ENCODE results near the gene GIGYF2. TPM values are rescaled to one million over a fixed set of nuclear protein-coding genes. Genes with fewer than 3 reads are reported as not detected.
"Not testable (repeated sequence)": the region's sequence is repeated elsewhere in the genome, so short reads cannot be mapped to it uniquely, and the experiment has no call there.

GIGYF2 gene
- polyA plus RNA-seq, 1 experiment: 34.6 TPM

- TF ChIP-seq, protein P1, sequence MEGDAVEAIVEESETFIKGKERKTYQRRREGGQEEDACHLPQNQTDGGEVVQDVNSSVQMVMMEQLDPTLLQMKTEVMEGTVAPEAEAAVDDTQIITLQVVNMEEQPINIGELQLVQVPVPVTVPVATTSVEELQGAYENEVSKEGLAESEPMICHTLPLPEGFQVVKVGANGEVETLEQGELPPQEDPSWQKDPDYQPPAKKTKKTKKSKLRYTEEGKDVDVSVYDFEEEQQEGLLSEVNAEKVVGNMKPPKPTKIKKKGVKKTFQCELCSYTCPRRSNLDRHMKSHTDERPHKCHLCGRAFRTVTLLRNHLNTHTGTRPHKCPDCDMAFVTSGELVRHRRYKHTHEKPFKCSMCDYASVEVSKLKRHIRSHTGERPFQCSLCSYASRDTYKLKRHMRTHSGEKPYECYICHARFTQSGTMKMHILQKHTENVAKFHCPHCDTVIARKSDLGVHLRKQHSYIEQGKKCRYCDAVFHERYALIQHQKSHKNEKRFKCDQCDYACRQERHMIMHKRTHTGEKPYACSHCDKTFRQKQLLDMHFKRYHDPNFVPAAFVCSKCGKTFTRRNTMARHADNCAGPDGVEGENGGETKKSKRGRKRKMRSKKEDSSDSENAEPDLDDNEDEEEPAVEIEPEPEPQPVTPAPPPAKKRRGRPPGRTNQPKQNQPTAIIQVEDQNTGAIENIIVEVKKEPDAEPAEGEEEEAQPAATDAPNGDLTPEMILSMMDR (IDR thresholded peaks at IDR 0.05; ENCODE audit: low read depth, low read length): no peak
- DNase-seq (ENCODE audit: low read depth, low spot score): no peak
- ChIA-PET CTCF (no interaction called here), POLR2A (no interaction called here)
- H3K27ac ChIP-seq (ENCODE audit: low read depth, low read length): no peak overlapping the region
- H3K9me3 ChIP-seq (ENCODE audit: control insufficient read depth, insufficient read depth, low read length): no peaks in the 10 kb centered on the region
- H3K4me3 ChIP-seq (ENCODE audit: low read depth, low read length): no peak overlapping the region
- H3K27me3 ChIP-seq (ENCODE audit: control insufficient read depth, insufficient read depth, low read length): peaks cover 9% of the 10 kb centered on the region
These were observed 21.8 kb upstream of the GIGYF2 start for GRCh38 chr2:232675381-232675780.

GRCh38 chr2:232680006-232680405 is 17.1 kb upstream of the GIGYF2 start:
- Histone ChIP-seq H3K27ac (ENCODE audit: low read depth, low read length) (no peak overlapping the region), H3K9me3 (ENCODE audit: control insufficient read depth, insufficient read depth, low read length) (no peaks in the 10 kb centered on the region), H3K27me3 (ENCODE audit: control insufficient read depth, insufficient read depth, low read length) (peaks cover 16% of the 10 kb centered on the region), H3K4me3 (ENCODE audit: low read depth, low read length) (no peak overlapping the region)
- ChIA-PET POLR2A (no interaction called here), CTCF (no interaction called here)
- TF ChIP-seq, protein P1 (IDR thresholded peaks at IDR 0.05; ENCODE audit: low read depth, low read length): no peak
- no peak for DNase-seq (ENCODE audit: low read depth, low spot score)

DNA sequence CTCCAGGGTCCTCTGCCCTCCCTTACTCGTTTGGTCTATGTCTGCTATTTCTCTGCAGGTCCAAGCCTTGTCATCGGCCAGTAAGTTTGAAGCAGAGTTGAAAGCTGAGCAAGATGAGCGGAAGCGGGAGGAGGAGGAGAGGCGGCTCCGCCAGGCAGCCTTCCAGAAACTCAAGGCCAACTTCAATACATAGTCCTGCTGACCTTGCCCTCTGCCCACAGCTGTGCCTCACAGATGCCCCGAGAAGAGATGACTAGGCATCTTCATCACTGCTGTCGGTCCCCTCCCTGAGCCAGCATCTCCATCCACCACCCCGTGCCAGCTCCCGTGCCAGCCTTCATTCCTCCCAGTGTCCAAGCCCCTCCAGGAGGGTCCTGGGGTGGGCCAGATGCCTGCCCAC is 15.6 kb upstream of the GIGYF2 start:
- Histone ChIP-seq H3K27ac (ENCODE audit: low read depth, low read length) (no peak overlapping the region), H3K4me3 (ENCODE audit: low read depth, low read length) (no peak overlapping the region), H3K9me3 (ENCODE audit: control insufficient read depth, insufficient read depth, low read length) (no peaks in the 10 kb centered on the region), H3K27me3 (ENCODE audit: control insufficient read depth, insufficient read depth, low read length) (peaks cover 13% of the 10 kb centered on the region)
- TF ChIP-seq, protein P1 (IDR thresholded peaks at IDR 0.05; ENCODE audit: low read depth, low read length): no peak
- no peak for DNase-seq (ENCODE audit: low read depth, low spot score)
- ChIA-PET CTCF (no interaction called here), POLR2A (no interaction called here)

DNA sequence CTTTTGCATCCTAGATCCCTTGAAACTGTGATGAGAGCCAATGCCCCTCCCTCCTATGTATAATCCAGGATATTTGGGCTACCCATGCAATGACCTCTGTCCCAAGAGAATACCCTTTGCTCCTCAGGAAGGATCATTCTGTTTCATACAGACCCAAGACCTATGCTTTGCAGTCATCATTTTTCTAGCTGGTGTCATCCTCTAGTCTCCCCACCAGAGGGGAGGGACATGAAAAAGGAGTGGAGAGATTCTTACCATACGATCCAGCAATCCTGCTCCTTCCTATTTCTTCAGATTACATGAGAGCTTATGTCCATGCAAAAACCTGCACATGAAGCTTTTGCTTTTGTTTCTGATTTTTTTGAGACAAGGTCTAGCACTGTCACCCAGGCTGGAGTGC is 13.8 kb upstream of the GIGYF2 start:
- TF ChIP-seq, protein P1 (IDR thresholded peaks at IDR 0.05; ENCODE audit: low read depth, low read length): no peak
- peaks cover 13% of the 10 kb centered on the region for H3K27me3 ChIP-seq (ENCODE audit: control insufficient read depth, insufficient read depth, low read length)
- no peaks in the 10 kb centered on the region for H3K9me3 ChIP-seq (ENCODE audit: control insufficient read depth, insufficient read depth, low read length)
- CTCF ChIA-PET: no interaction called here
- H3K4me3 ChIP-seq (ENCODE audit: low read depth, low read length): no peak overlapping the region
- POLR2A ChIA-PET: no interaction called here
- H3K27ac ChIP-seq (ENCODE audit: low read depth, low read length): no peak overlapping the region
- DNase-seq (ENCODE audit: low read depth, low spot score): no peak

DNA sequence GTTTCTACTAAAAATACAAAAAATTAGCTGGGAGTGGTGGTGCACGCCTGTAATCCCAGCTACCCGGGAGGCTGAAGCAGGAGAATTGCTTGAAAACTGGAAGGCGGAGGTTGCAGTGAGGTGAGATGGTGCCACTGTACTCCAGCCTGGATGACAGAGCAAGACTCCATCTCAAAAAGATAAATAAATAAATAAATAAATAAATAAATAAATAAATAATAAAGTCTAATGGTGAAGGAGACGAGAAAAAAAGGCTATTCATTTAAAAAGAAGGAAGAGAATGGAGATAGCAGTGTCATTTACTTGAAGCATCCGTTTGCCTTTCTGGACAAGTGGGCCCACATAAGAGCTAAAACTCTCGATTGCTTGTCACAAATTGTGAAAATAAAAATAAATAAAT is 11.7 kb upstream of the GIGYF2 start:
- peaks cover 13% of the 10 kb centered on the region for H3K27me3 ChIP-seq (ENCODE audit: control insufficient read depth, insufficient read depth, low read length)
- DNase-seq (ENCODE audit: low read depth, low spot score); H3K4me3 ChIP-seq (ENCODE audit: low read depth, low read length); CTCF ChIA-PET; POLR2A ChIA-PET; H3K27ac ChIP-seq (ENCODE audit: low read depth, low read length); H3K9me3 ChIP-seq (ENCODE audit: control insufficient read depth, insufficient read depth, low read length): not testable (repeated sequence)

All from AG04450 (cell line).